ENCODE measurements around the gene SPO11. TPM values are rescaled to one million over a fixed set of nuclear protein-coding genes. Genes with fewer than 3 reads are reported as not detected.

The SPO11 gene
- total and polyA plus RNA-seq, 2 of the 8 experiments (the other 6 are each of a cell fraction or from before 2014, with no cell fraction given), result not detected

DNA sequence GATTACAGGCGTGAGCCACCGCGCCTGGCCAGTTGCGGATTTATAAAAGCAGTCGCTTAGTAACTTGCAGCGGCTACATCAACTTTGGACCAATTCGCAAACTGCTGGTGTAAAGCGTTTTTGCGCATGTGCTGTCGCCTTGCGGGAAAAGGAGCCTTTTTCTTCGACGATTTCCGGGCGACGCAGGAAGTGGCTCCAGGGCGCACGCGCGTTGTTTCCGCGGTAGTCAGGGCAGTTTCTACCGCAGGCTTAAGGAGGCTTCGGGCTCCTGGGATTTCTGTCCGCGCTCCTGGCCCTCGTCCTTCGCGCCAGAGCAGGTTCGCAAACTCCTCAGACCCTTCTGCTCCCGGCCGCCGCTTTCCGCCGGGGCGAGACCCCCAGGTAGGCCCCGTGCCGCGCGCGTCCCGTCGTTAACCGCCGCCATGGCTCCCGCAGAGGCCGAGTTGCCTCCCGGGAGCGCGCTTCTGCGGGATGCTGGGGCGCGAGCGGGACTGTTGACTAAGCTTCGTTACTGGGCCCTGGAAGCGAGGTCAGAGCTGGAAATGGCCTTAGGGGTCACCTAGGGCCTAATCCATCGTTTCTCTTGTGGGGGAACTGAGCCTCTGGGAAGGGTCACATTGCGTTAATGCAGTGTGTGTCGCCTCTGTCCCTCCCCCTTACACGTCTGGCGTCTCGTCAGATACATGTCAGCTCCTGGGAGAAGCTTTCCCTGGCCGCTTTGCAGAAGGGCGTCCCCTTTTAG lies 21.6 kb downstream of the SPO11 start, which contains the start of gene RAE1:
TSS of gene RAE1 (plus strand) at position 214 of the 742 bp plus-strand sequence. CDS start 2,784 bp downstream, outside the sequence.
- Histone ChIP-seq H3K9ac (replicated peaks in 1 of 4; ENCODE audit: extremely low read depth in 1 of 4, low read depth in 3 of 4, low read length in 3 of 4) (peak within 1 kb of the TSS; percentile 81 to 94 (median 84)), H3K14ac (ENCODE audit: insufficient read length) (no peak within 1 kb of the TSS), H3K36me3 (ENCODE audit: control insufficient read depth in 2 of 4, insufficient read depth in 4 of 4, low read length in 3 of 4) (peaks cover 14 to 35% (median 22%) of the 10 kb centered on the region in 4 experiments), H3K18ac (ENCODE audit: extremely low read depth, low read length) (peak within 1 kb of the TSS; percentile 72), H3K27ac (ENCODE audit: low read depth, low read length) (peak within 1 kb of the TSS; percentile 86), H2BK15ac (ENCODE audit: low read length) (peak within 1 kb of the TSS; percentile 23; the same call in 1 of the 2 replicates), H3K27me3 (replicated peaks in 1 of 4; ENCODE audit: control insufficient read depth in 3 of 4, extremely low read depth in 1 of 4, insufficient read depth in 3 of 4, low read length in 3 of 4) (no peaks in the 10 kb centered on the region), H3K79me2 (ENCODE audit: control insufficient read depth in 1 of 2, insufficient read depth in 2 of 2, low read length in 2 of 2) (peaks cover 17 to 37% of the 10 kb centered on the region in 2 experiments), H4K8ac (ENCODE audit: extremely low read depth, insufficient read depth, low read length) (peak within 1 kb of the TSS; percentile 97), H4K20me1 (replicated peaks in 1 of 2; ENCODE audit: control insufficient read depth in 1 of 2, insufficient read depth in 2 of 2, low read length in 2 of 2) (peaks cover 0 to 3% of the 10 kb centered on the region in 2 experiments), H2BK20ac (ENCODE audit: low read length) (no peak within 1 kb of the TSS), H3K23me2 (ENCODE audit: low read depth, low read length) (peaks cover 5% of the 10 kb centered on the region; the same call in 1 of the 2 replicates), H2AFZ (ENCODE audit: low read length) (peak within 1 kb of the TSS; percentile 87; the same call in 1 of the 2 replicates), H3K4me1 (replicated peaks in 1 of 4; ENCODE audit: control insufficient read depth in 3 of 4, insufficient read depth in 4 of 4, low read length in 3 of 4) (peaks cover 0 to 9% (median 4%) of the 10 kb centered on the region in 4 experiments; a peak in 5 of 7 replicates), H3K4me2 (ENCODE audit: insufficient read depth in 1 of 2, low read depth in 2 of 2, low read length in 2 of 2) (peak within 1 kb of the TSS; percentile 85 to 98), H2BK120ac (replicated peaks; ENCODE audit: low read depth, low read length) (no peak within 1 kb of the TSS), H2BK12ac (ENCODE audit: low read depth, low read length) (no peak within 1 kb of the TSS), H3K4ac (replicated peaks; ENCODE audit: insufficient read length, low read depth, low read length) (peak within 1 kb of the TSS; percentile 16), H2AK5ac (ENCODE audit: low read depth, low read length) (no peak within 1 kb of the TSS), H3K79me1 (ENCODE audit: low read depth, low read length) (peaks cover 17% of the 10 kb centered on the region), H3K56ac (replicated peaks; ENCODE audit: insufficient read length, low read depth, low read length) (no peak within 1 kb of the TSS), H4K5ac (ENCODE audit: insufficient read length, low read depth, low read length) (peak within 1 kb of the TSS; percentile 65), H3K4me3 (ENCODE audit: extremely low read depth in 1 of 4, insufficient read depth in 2 of 4, low read depth in 3 of 4, low read length in 4 of 4) (peak within 1 kb of the TSS; percentile 94 to 99 (median 98)), H2BK5ac (ENCODE audit: low read depth, low read length) (peak within 1 kb of the TSS; percentile 40; the same call in 1 of the 2 replicates), H3K9me3 (ENCODE audit: insufficient read depth in 2 of 2, low read depth in 1 of 2, low read length in 1 of 2) (no peaks in the 10 kb centered on the region), H4K91ac (replicated peaks; ENCODE audit: insufficient read length, low read length) (peak within 1 kb of the TSS; percentile 20), H3K23ac (ENCODE audit: insufficient read length) (no peak within 1 kb of the TSS)
- no peak for FAIRE-seq
- WGBS, 2 experiments (ENCODE audit: extremely low coverage in 1 of 2, insufficient coverage in 1 of 2, insufficient read length in 1 of 2, insufficient replicate concordance in 2 of 2, low coverage in 1 of 2, low lambda C conversion rate in 2 of 2, missing lambda C conversion rate in 1 of 2), result 1% methylated on average over 60 of the region's 64 CpGs; no CpG with 5 or more reads in 1 of the 2 experiments
- ChIA-PET CTCF (ENCODE audit: partially characterized antibody) (interaction anchor here (1.0 to 1.5 kb wide), 3 partner anchors 19 to 261 kb away, joined by 3 to 6 read pairs (median 4); no protein-coding TSS in a partner anchor), POLR2A (ENCODE audit: partially characterized antibody) (interaction anchor here (1.0 to 3.4 kb wide), 4 partner anchors 12 to 39 kb away, joined by 3 to 10 read pairs (median 4); partner anchors contain the start of gene RBM38)
- DNase-seq (ENCODE audit: low read depth in 1 of 2, low spot score in 2 of 2), result peak; percentile 38 to 90
- peak; percentile 93 for TF ChIP-seq ASH2L (IDR thresholded peaks at IDR 0.05; ENCODE audit: low read length)
- peak; percentile 79 for TF ChIP-seq POLR2AphosphoS5 (IDR thresholded peaks at IDR 0.05; ENCODE audit: low read depth, low read length)
- peak; percentile 51; the same call in 1 of the 2 replicates for TF ChIP-seq TBP (IDR thresholded peaks at IDR 0.05; ENCODE audit: low read depth, low read length)
- TF ChIP-seq PHF8 (conservative IDR thresholded peaks at IDR 0.05; ENCODE audit: low read depth, low read length), result peak; percentile 94
- TF ChIP-seq RNF2 (IDR thresholded peaks at IDR 0.05; ENCODE audit: borderline replicate concordance, low read depth, low read length, missing control alignments, poor library complexity, severe bottlenecking), result no peak
- TF ChIP-seq KDM4A (IDR thresholded peaks at IDR 0.05; ENCODE audit: low read depth, low read length, severe bottlenecking), result peak; percentile 83
- TF ChIP-seq GABPA (IDR thresholded peaks at IDR 0.05; ENCODE audit: borderline replicate concordance, insufficient read depth, low read length), result peak; percentile 68; the same call in 1 of the 2 replicates
- no peak for TF ChIP-seq CHD1 (IDR thresholded peaks at IDR 0.05; ENCODE audit: low read depth, low read length)
- no peak for TF ChIP-seq JUND (IDR thresholded peaks at IDR 0.05; ENCODE audit: low read length)
- TF ChIP-seq KDM5A (IDR thresholded peaks at IDR 0.05; ENCODE audit: low read length), result peak; percentile 49; the same call in 1 of the 2 replicates
- peak; percentile 24; the same call in 1 of the 2 replicates for TF ChIP-seq GTF2F1 (IDR thresholded peaks at IDR 0.05; ENCODE audit: borderline replicate concordance, low read depth, low read length)

Data from H1 (cell line).